ENCODE data around the gene MXRA8. TPM values are rescaled to one million over a fixed set of nuclear protein-coding genes. Genes with fewer than 3 reads are reported as not detected.
A peak's percentile ranks its signal among the peaks of the same experiment; 100 is the strongest.

MXRA8 gene
- total and polyA plus RNA-seq, 9 of the 15 experiments (the other 6 are each of a cell fraction or from before 2014, with no cell fraction given): 0.66 to 11.3 (median 6.3) TPM

GRCh38 chr1:1399187-1399871, 41.0 kb upstream of the MXRA8 start, which contains the start of gene CCNL2 (continued):
- TF ChIP-seq, protein P1, sequence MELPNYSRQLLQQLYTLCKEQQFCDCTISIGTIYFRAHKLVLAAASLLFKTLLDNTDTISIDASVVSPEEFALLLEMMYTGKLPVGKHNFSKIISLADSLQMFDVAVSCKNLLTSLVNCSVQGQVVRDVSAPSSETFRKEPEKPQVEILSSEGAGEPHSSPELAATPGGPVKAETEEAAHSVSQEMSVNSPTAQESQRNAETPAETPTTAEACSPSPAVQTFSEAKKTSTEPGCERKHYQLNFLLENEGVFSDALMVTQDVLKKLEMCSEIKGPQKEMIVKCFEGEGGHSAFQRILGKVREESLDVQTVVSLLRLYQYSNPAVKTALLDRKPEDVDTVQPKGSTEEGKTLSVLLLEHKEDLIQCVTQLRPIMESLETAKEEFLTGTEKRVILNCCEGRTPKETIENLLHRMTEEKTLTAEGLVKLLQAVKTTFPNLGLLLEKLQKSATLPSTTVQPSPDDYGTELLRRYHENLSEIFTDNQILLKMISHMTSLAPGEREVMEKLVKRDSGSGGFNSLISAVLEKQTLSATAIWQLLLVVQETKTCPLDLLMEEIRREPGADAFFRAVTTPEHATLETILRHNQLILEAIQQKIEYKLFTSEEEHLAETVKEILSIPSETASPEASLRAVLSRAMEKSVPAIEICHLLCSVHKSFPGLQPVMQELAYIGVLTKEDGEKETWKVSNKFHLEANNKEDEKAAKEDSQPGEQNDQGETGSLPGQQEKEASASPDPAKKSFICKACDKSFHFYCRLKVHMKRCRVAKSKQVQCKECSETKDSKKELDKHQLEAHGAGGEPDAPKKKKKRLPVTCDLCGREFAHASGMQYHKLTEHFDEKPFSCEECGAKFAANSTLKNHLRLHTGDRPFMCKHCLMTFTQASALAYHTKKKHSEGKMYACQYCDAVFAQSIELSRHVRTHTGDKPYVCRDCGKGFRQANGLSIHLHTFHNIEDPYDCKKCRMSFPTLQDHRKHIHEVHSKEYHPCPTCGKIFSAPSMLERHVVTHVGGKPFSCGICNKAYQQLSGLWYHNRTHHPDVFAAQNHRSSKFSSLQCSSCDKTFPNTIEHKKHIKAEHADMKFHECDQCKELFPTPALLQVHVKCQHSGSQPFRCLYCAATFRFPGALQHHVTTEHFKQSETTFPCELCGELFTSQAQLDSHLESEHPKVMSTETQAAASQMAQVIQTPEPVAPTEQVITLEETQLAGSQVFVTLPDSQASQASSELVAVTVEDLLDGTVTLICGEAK (IDR thresholded peaks at IDR 0.05): peak; percentile 94
- TF ChIP-seq, protein P1 (CRISPR knock-in tag; IDR thresholded peaks at IDR 0.05): no peak
- TF ChIP-seq, protein P2, sequence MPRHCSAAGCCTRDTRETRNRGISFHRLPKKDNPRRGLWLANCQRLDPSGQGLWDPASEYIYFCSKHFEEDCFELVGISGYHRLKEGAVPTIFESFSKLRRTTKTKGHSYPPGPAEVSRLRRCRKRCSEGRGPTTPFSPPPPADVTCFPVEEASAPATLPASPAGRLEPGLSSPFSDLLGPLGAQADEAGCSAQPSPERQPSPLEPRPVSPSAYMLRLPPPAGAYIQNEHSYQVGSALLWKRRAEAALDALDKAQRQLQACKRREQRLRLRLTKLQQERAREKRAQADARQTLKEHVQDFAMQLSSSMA (CRISPR knock-in tag; IDR thresholded peaks at IDR 0.05): no peak
- TF ChIP-seq ZNF232 (CRISPR knock-in tag; IDR thresholded peaks at IDR 0.05) (peak; percentile 57; the same call in 1 of the 2 replicates), ZEB2 (IDR thresholded peaks at IDR 0.05) (no peak), FUS (optimal IDR thresholded peaks at IDR 0.05; ENCODE audit: low read depth, low read length) (peak; percentile 98), IFI16 (CRISPR knock-in tag; IDR thresholded peaks at IDR 0.05) (no peak), POLR2AphosphoS2 (IDR thresholded peaks at IDR 0.05; ENCODE audit: low read length) (0 out of 2 replicates have a peak, but pooled peaks have one; percentile 22), CTCF (IDR thresholded peaks at IDR 0.05 in 2 of 3, conservative IDR thresholded peaks at IDR 0.05 in 1 of 3; ENCODE audit: insufficient read depth in 2 of 3, low read depth in 1 of 3, low read length in 3 of 3) (peak; percentile 67 to 76 (median 71)), BDP1 (IDR thresholded peaks at IDR 0.05; ENCODE audit: insufficient read depth, insufficient read length) (no peak), ATF2 (CRISPR knock-in tag; IDR thresholded peaks at IDR 0.05) (no peak), CCNT2 (IDR thresholded peaks at IDR 0.05; ENCODE audit: borderline replicate concordance, extremely low read depth, insufficient read length, low read depth, low read length) (peak; percentile 95), ZNF253 (CRISPR knock-in tag; conservative IDR thresholded peaks at IDR 0.05) (no peak), POLR3A (IDR thresholded peaks at IDR 0.05; ENCODE audit: borderline replicate concordance, extremely low read depth, insufficient read depth, insufficient read length) (no peak), ARHGAP35 (IDR thresholded peaks at IDR 0.05; ENCODE audit: partially characterized antibody) (no peak)
